ENCODE results near the gene JTB. TPM values are rescaled to one million over a fixed set of nuclear protein-coding genes. Genes with fewer than 3 reads are reported as not detected.

JTB gene
- total and polyA plus RNA-seq, 2 experiments from 2014 or later: 183 to 242 TPM

DNA sequence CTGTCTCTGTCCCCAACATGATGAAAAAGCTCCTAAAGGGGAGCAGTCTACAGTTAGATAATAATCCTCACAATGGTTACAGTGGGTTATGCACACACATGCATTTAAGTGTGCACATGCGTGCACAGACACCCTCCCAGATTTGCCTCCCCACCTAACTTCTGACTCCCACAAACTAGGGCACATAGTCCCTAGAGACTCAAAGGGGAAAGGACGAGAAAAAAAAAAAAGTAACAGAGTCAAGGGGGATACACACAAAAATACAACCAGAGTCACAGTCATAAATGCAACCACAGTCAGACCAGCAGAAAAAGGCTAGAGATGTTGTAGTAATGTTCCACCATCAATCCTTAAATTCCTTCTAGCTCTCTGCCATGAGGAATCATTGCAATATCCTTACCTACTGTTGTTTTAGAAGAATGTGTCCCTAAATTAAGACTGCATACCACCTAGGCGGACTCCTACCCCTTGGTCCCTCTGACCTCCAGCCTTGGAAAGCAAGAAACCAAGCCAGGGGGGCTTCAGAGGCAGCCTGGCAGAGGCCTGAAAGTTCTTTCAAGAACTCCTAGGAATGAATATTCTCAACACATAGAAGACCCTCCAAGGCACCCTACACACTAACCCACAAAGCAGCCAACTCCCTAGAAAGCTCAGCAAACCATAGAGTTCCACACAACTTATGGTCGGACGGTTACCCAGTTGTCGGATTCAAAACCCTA, 20.3 kb downstream of the JTB start:
- peaks cover 8% of the 10 kb centered on the region for H3K4me1 ChIP-seq (ENCODE audit: insufficient read depth)
- H3K4me3 ChIP-seq: peak overlapping the region; percentile 90
- peaks cover 73% of the 10 kb centered on the region for H3K79me2 ChIP-seq (ENCODE audit: insufficient read depth)
- DNase-seq: peak; percentile 15
- H3F3A ChIP-seq (ENCODE audit: insufficient read depth): peaks cover 5% of the 10 kb centered on the region; the same call in 1 of the 2 replicates
- WGBS, 2 experiments (ENCODE audit: low coverage in 1 of 2, low lambda C conversion rate in 2 of 2, missing lambda C conversion rate in 2 of 2): 4 to 7% methylated on average over 6 of the region's 6 CpGs
- no peaks in the 10 kb centered on the region for H3K36me3 ChIP-seq (ENCODE audit: low read depth)
- H4K20me1 ChIP-seq (ENCODE audit: insufficient read depth): no peaks in the 10 kb centered on the region
- no peaks in the 10 kb centered on the region for H3K27me3 ChIP-seq (replicated peaks; ENCODE audit: insufficient read depth)
- no peaks in the 10 kb centered on the region for H3K9me3 ChIP-seq (ENCODE audit: low read depth)
- peak overlapping the region; percentile 70; the same call in 1 of the 2 replicates for H3K27ac ChIP-seq
- in situ Hi-C loops (cut with MboI): no loop called here
- H3K4me2 ChIP-seq (ENCODE audit: unreplicated experiment): peak overlapping the region; percentile 95
- no peak overlapping the region for H2AFZ ChIP-seq
- peak overlapping the region; percentile 90 for H3K9ac ChIP-seq
- no peak for TF ChIP-seq EZH2 (IDR thresholded peaks at IDR 0.05; ENCODE audit: insufficient read depth, poor library complexity, severe bottlenecking)
- no peak for TF ChIP-seq EZH2phosphoT487 (IDR thresholded peaks at IDR 0.05; ENCODE audit: insufficient read depth, low read depth)
- no peaks in the 10 kb centered on the region for H3K9me2 ChIP-seq (ENCODE audit: insufficient read depth)

DNA sequence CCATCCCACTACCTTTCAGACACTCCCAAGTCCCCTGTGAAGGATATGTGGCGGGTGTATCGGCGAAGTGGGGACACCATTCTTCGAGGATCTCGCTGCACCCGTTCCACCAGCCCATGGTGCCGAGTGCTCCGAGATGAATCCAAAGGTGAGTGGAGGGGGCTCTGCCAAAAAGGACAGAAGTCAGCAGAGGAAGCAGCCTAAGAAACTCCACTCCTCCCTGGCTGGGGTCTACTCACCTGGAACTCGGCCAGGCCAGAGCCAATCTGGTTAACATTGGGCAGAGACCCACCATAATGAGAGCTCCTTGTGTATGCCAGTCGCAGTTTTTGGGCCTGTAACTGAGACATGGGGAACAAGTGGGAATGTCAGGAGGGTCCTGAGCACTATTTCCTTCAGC, 22.6 kb downstream of the JTB start:
- peaks cover 8% of the 10 kb centered on the region for H3K4me1 ChIP-seq (ENCODE audit: insufficient read depth)
- H3K9ac ChIP-seq: no peak overlapping the region
- no peak for DNase-seq
- H3K4me2 ChIP-seq (ENCODE audit: unreplicated experiment): no peak overlapping the region
- H4K20me1 ChIP-seq (ENCODE audit: insufficient read depth): no peaks in the 10 kb centered on the region
- WGBS, 2 experiments (ENCODE audit: low coverage in 1 of 2, low lambda C conversion rate in 2 of 2, missing lambda C conversion rate in 2 of 2): 95 to 97% methylated on average over 10 of the region's 10 CpGs
- H3K79me2 ChIP-seq (ENCODE audit: insufficient read depth): peaks cover 70% of the 10 kb centered on the region
- no peaks in the 10 kb centered on the region for H3K9me3 ChIP-seq (ENCODE audit: low read depth)
- in situ Hi-C loops (cut with MboI): no loop called here
- no peak overlapping the region for H3K27ac ChIP-seq
- no peaks in the 10 kb centered on the region for H3K27me3 ChIP-seq (replicated peaks; ENCODE audit: insufficient read depth)
- H3K9me2 ChIP-seq (ENCODE audit: insufficient read depth): no peaks in the 10 kb centered on the region
- no peak overlapping the region for H3K4me3 ChIP-seq
- peaks cover 17% of the 10 kb centered on the region; the same call in 1 of the 2 replicates for H3K36me3 ChIP-seq (ENCODE audit: low read depth)
- no peak overlapping the region for H2AFZ ChIP-seq
- H3F3A ChIP-seq (ENCODE audit: insufficient read depth): no peaks in the 10 kb centered on the region; the same call in 1 of the 2 replicates
- no peak for TF ChIP-seq EZH2 (IDR thresholded peaks at IDR 0.05; ENCODE audit: insufficient read depth, poor library complexity, severe bottlenecking)
- TF ChIP-seq EZH2phosphoT487 (IDR thresholded peaks at IDR 0.05; ENCODE audit: insufficient read depth, low read depth): no peak

- Histone ChIP-seq H4K20me1 (ENCODE audit: insufficient read depth) (no peaks in the 10 kb centered on the region), H3K79me2 (ENCODE audit: insufficient read depth) (peaks cover 72% of the 10 kb centered on the region), H2AFZ (no peak overlapping the region)
Observed at GRCh38 chr1:153953859-153954365, 23.6 kb downstream of the JTB start.

GRCh38 chr1:153951801-153952200, 25.7 kb downstream of the JTB start:
- in situ Hi-C loops (cut with MboI): no loop called here
- Histone ChIP-seq H3K27ac (no peak overlapping the region), H4K20me1 (ENCODE audit: insufficient read depth) (no peaks in the 10 kb centered on the region), H3K9ac (no peak overlapping the region), H3K36me3 (ENCODE audit: low read depth) (peaks cover 18% of the 10 kb centered on the region; the same call in 1 of the 2 replicates), H3F3A (ENCODE audit: insufficient read depth) (peaks cover 6% of the 10 kb centered on the region; the same call in 1 of the 2 replicates), H3K4me2 (ENCODE audit: unreplicated experiment) (no peak overlapping the region), H3K27me3 (replicated peaks; ENCODE audit: insufficient read depth) (no peaks in the 10 kb centered on the region), H3K9me2 (ENCODE audit: insufficient read depth) (no peaks in the 10 kb centered on the region), H2AFZ (no peak overlapping the region), H3K4me1 (ENCODE audit: insufficient read depth) (peaks cover 5% of the 10 kb centered on the region), H3K4me3 (no peak overlapping the region), H3K79me2 (ENCODE audit: insufficient read depth) (peaks cover 57% of the 10 kb centered on the region), H3K9me3 (ENCODE audit: low read depth) (no peaks in the 10 kb centered on the region)
- 100% methylated on average over 2 of the region's 2 CpGs for WGBS, 2 experiments (ENCODE audit: low coverage in 1 of 2, low lambda C conversion rate in 2 of 2, missing lambda C conversion rate in 2 of 2)
- no peak for DNase-seq
- TF ChIP-seq EZH2 (IDR thresholded peaks at IDR 0.05; ENCODE audit: insufficient read depth, poor library complexity, severe bottlenecking) (no peak), EZH2phosphoT487 (IDR thresholded peaks at IDR 0.05; ENCODE audit: insufficient read depth, low read depth) (no peak)

More at GRCh38 chr1:153953859-153954365, 23.6 kb downstream of the JTB start:
- Histone ChIP-seq H3K9me2 (ENCODE audit: insufficient read depth) (no peaks in the 10 kb centered on the region), H3K4me1 (ENCODE audit: insufficient read depth) (peaks cover 8% of the 10 kb centered on the region), H3K27me3 (replicated peaks; ENCODE audit: insufficient read depth) (no peaks in the 10 kb centered on the region), H3K9ac (no peak overlapping the region), H3K27ac (no peak overlapping the region), H3F3A (ENCODE audit: insufficient read depth) (no peaks in the 10 kb centered on the region; the same call in 1 of the 2 replicates), H3K36me3 (ENCODE audit: low read depth) (peaks cover 18% of the 10 kb centered on the region; the same call in 1 of the 2 replicates), H3K9me3 (ENCODE audit: low read depth) (no peaks in the 10 kb centered on the region), H3K4me3 (no peak overlapping the region), H3K4me2 (ENCODE audit: unreplicated experiment) (no peak overlapping the region)
- no peak for TF ChIP-seq EZH2phosphoT487 (IDR thresholded peaks at IDR 0.05; ENCODE audit: insufficient read depth, low read depth)
- TF ChIP-seq EZH2 (IDR thresholded peaks at IDR 0.05; ENCODE audit: insufficient read depth, poor library complexity, severe bottlenecking): no peak
- DNase-seq: no peak
- in situ Hi-C loops (cut with MboI): no loop called here
- 82 to 85% methylated on average over 4 of the region's 4 CpGs for WGBS, 2 experiments (ENCODE audit: low coverage in 1 of 2, low lambda C conversion rate in 2 of 2, missing lambda C conversion rate in 2 of 2)

All from GM23248 (cell line).